Stimulated activated CD4-positive, alpha-beta T cell treated with anti-CD3 and anti-CD28 coated beads, Interleukin-1b, Interleukin-23, amount 100 ng/mL, for 24 hours (primary cell): ENCODE data around the gene ZNRF2.
A peak's percentile ranks its signal among the peaks of the same experiment; 100 is the strongest.

Experiments used
- DNase-seq, 4 experiments: peaks; one replicate each; pipeline ENCODE4 v3.0.0-alpha.2; 2020; ENCODE audit warnings: low read depth in 4 of 4, low spot score in 1 of 4

ZNRF2 gene

DNA sequence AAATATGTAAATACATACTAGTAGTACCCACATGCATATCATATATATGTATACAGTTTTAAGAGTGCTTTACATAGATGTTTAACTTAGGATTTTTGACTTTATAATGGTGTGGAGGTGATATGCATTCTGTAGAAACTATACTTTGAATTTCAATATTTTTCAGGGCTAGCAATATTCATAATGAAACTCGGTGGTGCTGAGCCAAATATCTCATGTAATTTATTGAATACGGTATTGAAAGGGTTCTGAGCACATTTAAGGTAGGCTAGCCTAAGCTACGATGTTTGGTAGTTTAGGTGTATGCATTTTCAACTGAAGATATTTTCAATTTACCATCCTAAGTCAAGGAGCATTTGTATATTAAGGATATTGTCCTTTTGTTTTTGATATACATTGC is 36.0 kb downstream of the ZNRF2 start:
- DNase-seq: no peak

DNA sequence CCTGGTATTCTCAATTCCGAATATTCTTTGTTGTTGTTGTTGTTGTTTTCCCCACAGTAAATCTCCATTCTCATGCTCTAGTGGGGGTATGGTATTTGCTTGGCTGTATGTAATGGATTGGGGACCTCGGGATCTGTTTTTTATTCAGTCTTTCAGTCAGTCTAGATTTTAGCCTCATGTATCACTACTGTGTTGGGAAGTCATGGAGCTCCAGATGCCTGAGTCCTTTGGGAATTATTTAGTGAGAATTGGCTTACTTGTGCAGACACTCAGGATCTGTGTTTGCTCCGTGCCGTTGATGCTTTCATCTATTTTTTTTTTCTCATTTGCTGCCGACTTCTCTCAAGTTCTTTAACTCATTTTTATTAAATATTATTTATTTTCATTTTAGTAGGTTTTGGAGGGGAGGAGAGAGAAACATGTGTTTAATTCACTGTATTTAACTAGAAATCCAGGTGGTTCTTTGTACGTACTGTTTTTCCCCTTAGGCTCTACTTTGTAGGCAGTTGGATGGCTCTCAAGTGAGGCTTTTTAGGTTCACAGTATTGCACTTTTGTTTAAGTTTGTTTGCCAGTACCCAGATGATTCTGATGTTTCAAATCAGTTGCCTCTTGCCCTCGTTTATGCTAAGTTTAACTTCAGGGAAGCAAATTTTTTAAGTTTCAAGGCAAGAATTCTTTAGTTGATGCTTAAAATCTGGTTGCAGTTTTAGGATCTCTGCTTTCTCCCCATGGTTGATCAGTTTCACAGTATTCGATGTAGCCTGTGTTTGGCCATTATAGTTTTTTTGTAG is 36.9 kb downstream of the ZNRF2 start:
- no peak for DNase-seq

DNA sequence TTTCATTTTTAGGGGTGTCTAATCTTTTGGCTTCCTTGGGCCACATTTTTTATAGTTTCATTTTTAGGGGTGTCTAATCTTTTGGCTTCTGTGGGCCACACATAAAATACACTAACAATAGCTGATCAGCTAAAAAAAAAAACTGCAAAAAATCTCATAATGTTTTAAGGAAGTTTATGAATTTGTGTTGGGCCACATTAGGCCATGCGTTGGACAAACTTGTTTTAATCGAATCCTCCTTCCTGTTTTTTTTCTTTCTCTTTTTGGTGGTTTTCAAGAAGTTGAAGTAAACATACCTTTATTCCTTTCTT is 37.4 kb downstream of the ZNRF2 start:
- no peak for DNase-seq

DNA sequence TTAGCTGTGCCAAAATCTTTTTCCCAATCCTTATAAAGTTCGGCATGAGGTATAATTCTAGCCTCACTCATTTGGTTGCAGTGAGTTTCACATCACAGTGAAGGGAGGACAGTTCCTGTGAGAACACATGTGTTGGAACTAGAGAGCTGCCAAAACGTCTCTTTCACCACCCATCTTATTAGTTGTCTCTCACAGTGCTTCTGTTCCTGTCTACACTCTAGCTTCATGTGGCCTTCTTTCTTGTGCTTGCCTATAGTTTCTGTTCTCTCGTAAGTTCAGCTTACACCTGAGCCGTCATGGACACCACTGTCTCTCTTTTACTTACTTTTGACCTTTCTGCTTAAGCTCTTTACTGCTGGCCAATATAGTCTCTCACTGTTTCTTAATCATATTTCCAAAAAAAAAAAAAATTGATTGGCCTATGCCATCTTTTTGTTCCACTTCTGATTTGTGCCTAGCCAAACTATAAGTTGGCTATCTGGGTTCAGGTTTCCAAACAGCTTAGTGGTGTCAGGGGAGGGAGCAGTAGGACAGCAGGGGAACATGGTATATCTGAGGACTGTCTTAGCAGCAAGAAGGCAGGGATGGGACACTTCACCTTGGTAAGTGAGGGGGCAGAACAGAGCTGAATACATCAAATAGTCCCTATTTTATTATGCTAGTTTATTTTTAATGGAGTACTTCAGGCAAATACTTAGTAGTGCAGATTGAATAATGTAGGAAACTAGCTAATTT is 38.0 kb downstream of the ZNRF2 start:
- no peak for DNase-seq

DNA sequence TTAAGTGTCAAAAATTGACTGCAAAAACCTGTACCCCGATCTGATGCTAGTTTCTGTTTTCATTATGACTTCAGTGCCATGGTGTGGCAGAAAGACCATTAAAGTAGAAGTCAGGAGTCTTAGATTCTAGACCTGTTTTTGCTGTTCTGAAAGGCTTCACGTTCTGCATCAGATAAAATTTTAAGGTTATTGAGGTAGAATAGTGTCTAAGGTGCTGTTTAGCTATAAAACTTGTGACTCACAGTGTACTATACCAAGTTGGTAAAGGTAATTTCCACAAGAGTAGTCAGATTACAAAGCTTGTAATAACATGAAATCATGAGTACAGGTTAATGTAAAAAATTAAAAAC is 38.6 kb downstream of the ZNRF2 start:
- no peak for DNase-seq

DNA sequence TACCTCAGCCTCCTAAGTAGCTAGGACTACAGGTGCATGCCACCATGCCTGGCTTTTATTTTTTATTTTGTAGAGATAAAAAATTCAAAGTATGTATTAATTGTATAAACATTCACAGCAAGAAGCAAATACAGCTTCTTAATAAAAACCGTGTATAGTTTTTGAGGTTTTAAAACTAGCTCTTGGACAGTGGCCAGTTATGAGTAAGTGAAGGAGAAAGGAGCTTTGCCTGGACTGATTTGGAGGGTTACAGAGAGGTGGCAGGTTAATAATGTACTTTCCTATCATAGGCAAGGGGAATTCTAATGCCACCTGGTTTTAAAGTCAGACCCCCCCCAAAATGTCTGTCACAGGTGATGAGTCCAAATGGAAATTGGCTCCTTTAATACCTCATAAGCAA is 43.4 kb downstream of the ZNRF2 start:
- DNase-seq: no peak

DNA sequence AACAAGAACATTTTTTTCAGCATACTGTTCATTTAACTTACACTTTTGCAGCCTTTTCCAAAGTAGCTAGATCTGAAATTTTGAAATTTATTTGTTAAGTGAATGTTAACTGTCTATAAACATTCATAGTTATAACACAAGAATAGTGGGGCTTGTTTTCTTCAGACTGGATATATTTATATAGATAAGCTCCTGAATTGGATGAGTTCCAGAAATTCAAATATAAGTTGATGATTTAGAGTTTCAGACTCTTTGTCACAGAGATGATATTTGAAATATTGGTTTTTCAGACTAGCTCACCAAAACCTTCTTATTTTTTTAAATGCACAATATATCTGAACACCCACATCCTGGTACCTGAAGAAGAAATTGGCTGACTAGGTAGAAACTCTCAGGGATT is 44.0 kb downstream of the ZNRF2 start:
- DNase-seq: no peak

DNA sequence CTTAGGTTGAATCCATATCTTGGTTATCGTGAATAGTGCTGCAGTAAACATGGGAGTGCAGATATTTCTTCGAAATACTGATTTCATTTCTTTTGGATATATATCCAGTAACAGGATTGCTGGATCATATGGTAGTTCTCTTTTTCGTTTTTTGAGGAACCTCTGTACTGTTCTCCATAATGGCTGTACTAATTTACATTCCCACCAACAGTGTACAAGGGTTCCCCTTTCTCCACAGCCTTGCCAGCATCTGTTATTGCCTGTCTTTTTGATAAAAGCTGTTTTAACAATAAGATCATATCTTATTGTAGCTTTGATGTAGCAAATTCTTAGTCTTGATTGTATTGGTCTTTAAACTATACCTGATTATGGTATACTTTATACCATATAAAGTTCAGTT is 45.3 kb downstream of the ZNRF2 start:
- DNase-seq: no peak

DNA sequence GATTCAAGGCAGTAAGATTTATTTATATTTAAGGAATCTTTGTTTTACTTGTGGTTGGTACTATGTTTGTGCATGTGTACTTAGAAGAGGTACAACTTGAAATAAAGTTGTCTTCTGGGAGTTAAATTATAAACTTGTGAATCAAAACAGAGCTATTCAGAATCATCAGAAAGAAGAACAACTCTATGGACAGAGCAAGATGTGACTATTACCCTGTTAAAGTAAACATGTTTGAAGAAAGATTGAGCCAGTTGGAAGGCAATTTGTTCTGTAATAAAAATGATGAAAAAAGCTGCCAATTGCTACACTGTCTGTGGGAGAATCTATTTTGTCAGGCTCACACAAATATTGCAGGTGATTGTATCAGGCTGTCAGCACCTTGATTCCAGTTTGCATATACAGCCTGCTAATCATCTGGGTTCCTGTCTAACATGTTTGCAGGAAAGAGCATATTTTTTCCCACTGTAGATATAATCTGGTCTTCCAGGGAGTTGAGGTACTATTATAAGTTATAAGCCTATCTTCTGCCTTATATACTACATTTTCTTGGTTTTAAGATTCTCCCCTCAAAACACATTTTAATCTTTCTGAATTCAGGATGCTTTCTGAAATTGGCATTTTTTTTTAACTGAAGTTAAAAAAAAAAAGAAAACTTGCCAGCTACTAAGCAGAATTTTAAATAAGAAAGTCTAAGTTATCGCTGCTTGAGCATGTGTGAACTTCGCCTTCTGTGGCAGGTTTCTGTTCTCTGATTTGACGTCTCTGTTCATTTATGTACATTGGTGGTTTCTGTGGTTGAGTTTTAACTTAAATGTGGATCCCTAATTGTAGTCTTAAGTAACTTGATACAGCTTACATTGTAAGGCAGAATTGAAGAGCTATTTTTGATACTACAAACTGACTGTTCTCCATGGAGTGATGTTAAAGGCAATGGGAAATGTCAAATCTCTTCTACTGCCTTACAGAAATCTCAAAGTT is 46.0 kb downstream of the ZNRF2 start:
- no peak for DNase-seq

DNA sequence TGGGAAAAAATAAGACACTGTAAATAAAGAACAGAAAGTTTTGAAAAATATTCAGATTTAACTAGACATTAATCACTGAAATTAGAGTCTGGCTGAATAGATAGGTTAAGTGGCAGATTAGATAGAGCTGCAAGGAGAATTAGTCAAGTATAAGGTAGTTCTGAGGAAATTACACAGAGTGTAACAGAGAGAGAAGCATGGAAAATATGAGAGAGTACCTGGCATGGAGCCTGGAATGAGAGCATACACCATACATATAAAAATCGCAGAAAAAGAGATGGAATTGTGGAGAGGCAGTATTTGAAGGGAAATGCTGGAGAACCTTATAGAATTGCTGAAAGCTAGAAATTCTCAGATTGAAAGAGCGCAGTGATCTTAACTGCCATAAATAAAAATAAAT is 46.9 kb downstream of the ZNRF2 start:
- DNase-seq: no peak

DNA sequence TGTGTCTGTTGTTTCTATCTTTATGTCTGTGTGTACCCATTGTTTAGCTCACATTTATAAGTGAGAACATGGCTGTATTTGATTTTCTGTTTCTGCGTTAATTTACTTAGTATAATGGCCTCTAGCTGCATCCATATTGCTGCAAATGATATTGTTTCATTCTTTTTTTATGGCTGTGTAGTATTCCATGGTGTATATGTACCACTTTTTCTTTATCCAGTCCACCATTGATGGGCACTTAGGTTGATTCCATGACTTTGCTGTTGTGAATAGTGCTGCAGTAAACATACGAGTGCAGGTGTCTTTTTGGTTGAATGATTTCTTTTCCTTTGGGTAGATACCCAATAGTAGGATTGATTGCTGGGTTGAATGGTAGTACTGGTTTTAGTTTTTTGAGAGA is 48.2 kb downstream of the ZNRF2 start:
- DNase-seq: no peak

DNA sequence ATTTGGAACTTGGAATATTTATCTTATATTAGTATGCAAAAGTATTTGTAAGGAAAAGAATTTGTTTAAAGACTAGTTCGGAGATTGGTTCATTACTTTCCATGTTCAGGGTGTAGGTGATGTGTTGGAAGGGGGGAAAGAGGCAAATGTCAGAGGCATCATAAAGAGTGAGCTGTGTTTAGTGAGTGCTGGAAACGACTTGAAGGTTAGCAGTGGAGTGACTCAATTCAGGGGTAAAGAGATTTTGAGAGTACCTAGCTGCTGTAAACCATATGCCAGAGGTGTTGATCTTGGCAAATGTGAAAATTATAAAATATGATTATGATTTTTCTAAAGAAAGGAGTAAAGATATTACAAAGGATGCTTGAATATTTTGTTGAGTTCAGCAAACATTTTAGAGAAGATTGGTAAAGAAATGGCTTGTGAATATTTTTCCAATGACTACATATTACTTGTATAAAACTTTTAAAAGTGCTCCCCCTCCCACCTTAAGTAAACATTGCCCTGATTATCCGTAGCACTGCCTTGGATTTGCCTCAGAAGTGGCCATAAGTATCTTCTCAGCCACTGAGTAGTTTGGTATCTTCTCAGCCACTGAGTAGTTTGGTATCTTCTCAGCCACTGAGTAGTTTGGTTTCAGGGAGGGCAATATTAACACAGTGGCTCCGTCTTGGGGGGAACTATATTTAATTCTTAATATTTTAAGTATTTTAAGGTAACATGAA is 51.5 kb downstream of the ZNRF2 start:
- no peak for DNase-seq

DNA sequence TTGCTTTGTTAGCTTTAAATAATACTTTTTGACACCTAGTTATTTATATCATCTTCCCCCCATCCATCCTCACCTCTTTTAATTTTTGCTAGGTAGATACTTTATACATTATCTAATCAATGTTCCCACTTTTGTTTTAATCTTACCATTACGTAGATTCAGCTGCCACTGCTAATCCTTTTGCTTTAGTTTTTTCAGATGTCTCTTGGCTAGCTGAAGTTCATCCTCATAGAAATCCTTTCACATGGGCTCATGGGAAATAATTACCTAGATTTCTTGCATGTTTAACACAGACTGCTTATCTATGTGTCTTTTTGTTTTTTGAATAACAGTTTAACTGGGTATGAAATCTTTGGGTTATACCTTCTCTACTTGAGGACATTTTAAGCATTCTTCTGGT is 60.1 kb downstream of the ZNRF2 start:
- DNase-seq: no peak

DNA sequence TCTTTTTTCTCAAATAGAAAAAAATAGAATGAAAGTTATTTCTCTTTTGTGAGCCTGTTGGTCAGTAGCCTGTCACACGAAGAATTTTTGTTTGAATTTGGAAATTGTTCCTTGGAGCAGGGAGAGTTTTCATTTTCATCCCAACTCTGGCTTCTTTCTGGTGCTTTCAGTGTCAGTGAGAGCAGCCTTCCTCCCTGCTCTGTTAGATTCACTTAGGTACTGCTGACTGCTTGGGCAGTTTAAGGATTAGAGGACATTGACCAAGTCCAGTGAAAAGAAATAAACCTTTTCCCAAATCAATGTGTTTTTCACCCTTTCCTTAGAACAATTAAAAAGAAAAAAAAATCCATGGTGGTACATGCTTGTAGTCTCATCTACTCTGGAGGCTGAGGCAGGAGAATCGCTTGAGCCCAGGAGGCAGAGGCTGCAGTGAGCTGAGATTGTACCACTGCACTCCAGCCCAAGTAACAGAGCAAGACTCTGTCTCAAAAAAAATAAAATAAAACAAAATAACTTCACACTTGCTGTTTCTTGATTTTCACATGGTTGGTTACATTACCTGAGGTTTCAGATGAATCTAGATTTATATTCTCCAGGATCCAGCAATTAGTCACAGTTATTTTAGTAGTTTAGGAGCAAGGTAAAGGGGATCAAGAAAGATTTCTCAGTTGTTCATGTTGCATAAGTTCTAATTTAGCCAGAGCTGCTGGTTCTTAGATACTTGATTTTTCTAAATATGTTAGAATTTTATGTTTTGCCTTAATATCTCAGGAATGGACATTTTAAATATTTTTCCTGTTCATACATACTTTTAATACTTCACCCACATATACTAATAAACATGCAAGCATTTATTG is 63.1 kb downstream of the ZNRF2 start:
- no peak for DNase-seq

DNA sequence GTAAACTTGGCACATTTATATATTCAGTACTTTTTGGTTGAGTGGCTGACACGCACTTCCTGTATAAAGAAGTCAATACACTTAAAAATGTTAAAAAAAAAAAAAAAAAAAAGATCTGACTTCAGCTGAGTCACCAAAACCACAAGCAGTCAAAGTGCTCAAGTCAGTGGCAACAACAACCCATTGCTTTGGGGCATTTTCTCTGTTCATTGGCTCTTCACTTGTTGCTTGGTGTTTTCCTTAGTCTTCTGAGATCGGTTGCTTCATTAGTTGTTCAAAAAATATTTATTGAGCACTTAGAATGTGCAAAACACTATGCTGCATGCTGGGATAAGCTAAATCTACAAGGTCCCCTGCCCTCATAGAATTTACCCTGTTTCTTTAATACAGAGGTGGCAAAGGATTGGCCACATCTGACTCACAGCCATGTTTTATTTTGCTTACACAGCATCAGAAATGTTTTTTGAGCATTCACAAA is 63.7 kb downstream of the ZNRF2 start:
- peak in 3 of 4 experiments; percentile 4 to 24 (median 11) for DNase-seq

DNA sequence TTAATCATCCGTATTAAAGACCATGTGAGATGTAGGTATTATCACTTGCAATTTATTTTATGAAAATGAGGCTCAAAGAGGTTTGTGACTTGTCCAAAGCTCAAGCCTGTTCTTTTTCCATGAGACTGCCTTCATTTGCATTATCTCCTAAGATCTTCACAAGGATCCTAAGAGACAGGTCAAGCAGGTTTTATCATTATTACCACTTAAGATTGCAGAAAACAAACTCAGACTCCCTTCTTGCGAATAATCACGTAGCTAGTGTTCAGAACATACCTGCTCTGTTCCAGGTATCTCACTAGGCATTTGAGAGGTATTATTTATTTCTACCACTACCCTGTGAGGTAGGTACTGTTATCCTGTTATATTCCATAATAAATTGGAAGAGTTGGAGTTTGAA is 64.8 kb downstream of the ZNRF2 start:
- DNase-seq: no peak

DNA sequence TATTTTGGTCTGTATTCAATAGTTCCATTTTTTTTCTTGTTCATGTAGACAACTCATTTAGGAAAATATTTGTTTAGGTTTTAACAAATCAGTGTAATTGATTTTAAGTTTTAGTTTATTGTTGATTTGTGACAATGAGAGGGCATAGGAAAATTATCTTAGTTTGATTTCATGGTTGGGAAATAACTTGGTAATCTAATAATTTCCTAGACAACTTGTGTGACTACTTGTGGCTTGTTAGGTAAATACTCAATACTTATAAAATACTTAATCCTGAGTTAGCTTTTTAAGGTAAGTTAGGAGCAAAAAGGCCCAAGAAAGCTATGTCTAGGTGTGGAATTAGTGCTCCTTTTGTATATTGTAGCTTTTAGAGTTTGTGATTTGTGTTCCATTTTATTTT is 65.4 kb downstream of the ZNRF2 start:
- DNase-seq: no peak

DNA sequence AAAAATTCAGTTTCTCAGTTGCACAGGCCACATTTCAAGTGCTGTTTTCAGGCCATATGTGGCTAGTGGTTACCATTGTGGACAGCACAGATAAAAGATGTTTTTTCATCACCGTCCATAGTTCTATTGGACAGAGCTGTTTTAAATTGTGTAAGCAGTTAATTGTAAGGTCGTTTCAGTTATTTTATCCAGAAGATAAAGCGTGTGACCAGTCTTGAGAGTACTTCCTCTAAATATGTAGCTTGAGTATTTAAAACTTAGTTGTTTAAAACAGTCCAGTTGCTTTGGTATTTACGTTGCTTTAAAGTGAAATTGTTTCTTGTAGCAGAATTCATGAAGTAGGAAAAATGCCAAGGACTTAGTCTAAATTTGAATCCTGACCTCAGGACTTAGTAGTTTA is 66.9 kb downstream of the ZNRF2 start:
- DNase-seq: no peak

DNA sequence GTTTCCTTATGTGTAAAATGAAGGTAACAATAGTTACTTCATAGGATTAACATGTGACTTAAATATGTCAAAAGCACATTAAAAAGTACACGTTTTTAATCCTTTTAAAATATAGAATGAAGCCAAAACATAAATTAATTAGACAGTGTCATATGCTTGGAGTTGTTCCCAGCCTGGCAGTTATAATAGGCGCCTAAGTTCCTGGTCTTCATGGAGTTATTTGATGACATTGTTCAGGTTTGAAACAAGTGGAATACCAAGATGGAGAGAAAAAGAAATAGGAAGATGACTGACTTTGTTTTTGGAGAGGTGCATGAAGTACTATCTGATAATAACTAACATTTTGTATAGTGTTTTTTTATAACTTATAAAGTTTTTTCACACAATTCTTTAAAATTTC is 67.3 kb downstream of the ZNRF2 start:
- DNase-seq: no peak

DNA sequence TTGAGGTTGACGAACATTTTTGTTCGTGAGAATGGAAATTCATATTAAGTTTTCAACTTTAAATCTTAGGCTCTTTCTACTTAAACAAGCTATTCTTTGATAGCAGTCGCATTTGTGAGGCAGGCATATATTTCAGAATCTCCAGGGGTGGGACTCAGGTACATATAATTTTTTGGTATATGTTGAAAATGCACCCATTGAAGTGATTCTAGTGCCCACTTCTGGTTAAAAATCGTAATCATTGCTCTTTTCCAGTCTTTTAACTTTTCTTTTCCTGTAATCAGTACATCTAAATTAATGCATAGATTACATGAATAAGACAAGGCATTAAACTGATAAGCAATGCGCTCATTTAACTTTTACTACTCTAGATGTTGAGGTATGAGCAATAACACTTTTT is 67.8 kb downstream of the ZNRF2 start:
- no peak for DNase-seq
